HL-60 (cell line): ENCODE data around the gene CCDC93.

Source experiments
- REST ChIP-seq: IDR thresholded peaks from 2 replicates; pipeline ENCODE4 v1.6.1; 2012; ENCODE audit warnings: low read depth; ENCODE audit not compliant: insufficient replicate concordance
- TF ChIP-seq, protein P1 (sequence below): IDR thresholded peaks from one replicate; pipeline ENCODE4 v1.5.1; 2011; ENCODE audit warnings: low read length, control low read depth, inconsistent platforms; ENCODE audit not compliant: insufficient read depth

DNA sequence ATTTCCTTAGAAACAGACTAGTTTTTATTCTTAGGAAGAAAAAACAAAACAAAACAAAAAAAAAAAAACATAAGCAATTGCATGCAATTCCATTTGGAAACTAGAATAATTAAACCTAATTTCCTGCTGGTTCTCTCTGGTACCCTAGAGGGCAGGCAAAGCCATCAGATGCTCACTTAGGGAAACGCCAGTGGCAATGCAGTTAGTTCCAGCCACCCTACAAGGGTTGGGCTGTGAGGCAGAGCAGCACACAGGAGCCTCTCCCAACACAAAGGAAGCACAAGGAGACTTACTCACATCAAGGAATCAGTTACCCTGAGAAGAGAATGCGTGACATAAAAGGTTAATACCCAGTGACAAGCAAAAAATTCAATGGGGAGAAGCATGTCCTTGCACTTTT is 28.8 kb downstream of the CCDC93 start:
- TF ChIP-seq, protein P1, sequence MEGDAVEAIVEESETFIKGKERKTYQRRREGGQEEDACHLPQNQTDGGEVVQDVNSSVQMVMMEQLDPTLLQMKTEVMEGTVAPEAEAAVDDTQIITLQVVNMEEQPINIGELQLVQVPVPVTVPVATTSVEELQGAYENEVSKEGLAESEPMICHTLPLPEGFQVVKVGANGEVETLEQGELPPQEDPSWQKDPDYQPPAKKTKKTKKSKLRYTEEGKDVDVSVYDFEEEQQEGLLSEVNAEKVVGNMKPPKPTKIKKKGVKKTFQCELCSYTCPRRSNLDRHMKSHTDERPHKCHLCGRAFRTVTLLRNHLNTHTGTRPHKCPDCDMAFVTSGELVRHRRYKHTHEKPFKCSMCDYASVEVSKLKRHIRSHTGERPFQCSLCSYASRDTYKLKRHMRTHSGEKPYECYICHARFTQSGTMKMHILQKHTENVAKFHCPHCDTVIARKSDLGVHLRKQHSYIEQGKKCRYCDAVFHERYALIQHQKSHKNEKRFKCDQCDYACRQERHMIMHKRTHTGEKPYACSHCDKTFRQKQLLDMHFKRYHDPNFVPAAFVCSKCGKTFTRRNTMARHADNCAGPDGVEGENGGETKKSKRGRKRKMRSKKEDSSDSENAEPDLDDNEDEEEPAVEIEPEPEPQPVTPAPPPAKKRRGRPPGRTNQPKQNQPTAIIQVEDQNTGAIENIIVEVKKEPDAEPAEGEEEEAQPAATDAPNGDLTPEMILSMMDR: no peak
- TF ChIP-seq REST: no peak
